Measurements from ENCODE around the gene KIAA0232. TPM values are rescaled to one million over a fixed set of nuclear protein-coding genes. Genes with fewer than 3 reads are reported as not detected.
A peak's percentile ranks its signal among the peaks of the same experiment; 100 is the strongest.

KIAA0232 gene
- total RNA-seq, 1 donor from 2014 or later, result 15.9 TPM

DNA sequence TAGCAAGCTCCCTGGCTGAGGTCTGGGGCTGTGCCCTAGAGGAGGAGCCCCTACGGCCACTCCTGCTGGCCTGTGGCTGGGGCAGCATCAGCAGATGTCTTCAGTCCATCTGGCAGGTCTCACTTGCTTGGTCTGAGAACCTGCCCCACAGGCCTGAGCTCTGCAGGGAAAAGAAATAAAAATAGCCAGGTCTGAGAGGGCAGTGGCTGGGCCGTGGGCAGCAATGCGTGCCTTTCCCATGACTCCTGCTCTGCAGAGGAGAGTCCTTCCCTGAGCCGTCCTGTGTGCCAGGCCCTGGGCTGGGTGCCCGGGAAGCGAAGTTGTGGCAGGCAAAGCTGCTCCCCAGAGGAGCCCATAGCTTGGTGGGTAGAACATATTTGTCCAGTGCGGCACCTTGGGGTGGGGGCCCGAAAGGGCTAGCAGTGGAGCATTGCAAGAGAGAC, 11.3 kb upstream of the KIAA0232 start:
- Histone ChIP-seq H3K36me3 (no peaks in the 10 kb centered on the region), H3K27me3 (no peaks in the 10 kb centered on the region), H3K9me3 (no peaks in the 10 kb centered on the region), H3K4me1 (peaks cover 9 to 41% of the 10 kb centered on the region in 2 donors), H3K27ac (peak overlapping the region; percentile 83 to 90), H3K4me3 (no peak overlapping the region)
- intact Hi-C loops (cut with DNase I), result loop anchor here (1.0 to 5.0 kb wide), 3 partner anchors 11 to 499 kb away; partner anchors contain the start of gene KIAA0232
- TF ChIP-seq CTCF (IDR thresholded peaks at IDR 0.05), result no peak
- peak; percentile 79 to 96 for DNase-seq (ENCODE audit: low spot score in 2 of 2)

GRCh38 chr4:6772223-6772928, 10.2 kb upstream of the KIAA0232 start:
- no peak for TF ChIP-seq CTCF (IDR thresholded peaks at IDR 0.05)
- Histone ChIP-seq H3K9me3 (no peaks in the 10 kb centered on the region), H3K36me3 (no peaks in the 10 kb centered on the region), H3K27ac (peak overlapping the region; percentile 72 to 90), H3K4me3 (no peak overlapping the region), H3K4me1 (peaks cover 9 to 41% of the 10 kb centered on the region in 2 donors), H3K27me3 (no peaks in the 10 kb centered on the region)
- DNase-seq (ENCODE audit: low spot score in 2 of 2), result no peak
- intact Hi-C loops (cut with DNase I), result loop anchor here (5.0 kb wide), 1 partner anchor 500 kb away; no protein-coding TSS in a partner anchor

GRCh38 chr4:6773106-6773505, 9.4 kb upstream of the KIAA0232 start:
- H3K27ac ChIP-seq, result peak overlapping the region in 1 of 2 donors; percentile 23
- TF ChIP-seq CTCF (IDR thresholded peaks at IDR 0.05), result no peak
- no peaks in the 10 kb centered on the region for H3K36me3 ChIP-seq
- H3K4me3 ChIP-seq, result no peak overlapping the region
- intact Hi-C loops (cut with DNase I), result loop anchor here (5.0 kb wide), 1 partner anchor 501 kb away; no protein-coding TSS in a partner anchor
- H3K4me1 ChIP-seq, result peaks cover 9 to 34% of the 10 kb centered on the region in 2 donors
- no peaks in the 10 kb centered on the region for H3K27me3 ChIP-seq
- no peak for DNase-seq (ENCODE audit: low spot score in 2 of 2)
- no peaks in the 10 kb centered on the region for H3K9me3 ChIP-seq

DNA sequence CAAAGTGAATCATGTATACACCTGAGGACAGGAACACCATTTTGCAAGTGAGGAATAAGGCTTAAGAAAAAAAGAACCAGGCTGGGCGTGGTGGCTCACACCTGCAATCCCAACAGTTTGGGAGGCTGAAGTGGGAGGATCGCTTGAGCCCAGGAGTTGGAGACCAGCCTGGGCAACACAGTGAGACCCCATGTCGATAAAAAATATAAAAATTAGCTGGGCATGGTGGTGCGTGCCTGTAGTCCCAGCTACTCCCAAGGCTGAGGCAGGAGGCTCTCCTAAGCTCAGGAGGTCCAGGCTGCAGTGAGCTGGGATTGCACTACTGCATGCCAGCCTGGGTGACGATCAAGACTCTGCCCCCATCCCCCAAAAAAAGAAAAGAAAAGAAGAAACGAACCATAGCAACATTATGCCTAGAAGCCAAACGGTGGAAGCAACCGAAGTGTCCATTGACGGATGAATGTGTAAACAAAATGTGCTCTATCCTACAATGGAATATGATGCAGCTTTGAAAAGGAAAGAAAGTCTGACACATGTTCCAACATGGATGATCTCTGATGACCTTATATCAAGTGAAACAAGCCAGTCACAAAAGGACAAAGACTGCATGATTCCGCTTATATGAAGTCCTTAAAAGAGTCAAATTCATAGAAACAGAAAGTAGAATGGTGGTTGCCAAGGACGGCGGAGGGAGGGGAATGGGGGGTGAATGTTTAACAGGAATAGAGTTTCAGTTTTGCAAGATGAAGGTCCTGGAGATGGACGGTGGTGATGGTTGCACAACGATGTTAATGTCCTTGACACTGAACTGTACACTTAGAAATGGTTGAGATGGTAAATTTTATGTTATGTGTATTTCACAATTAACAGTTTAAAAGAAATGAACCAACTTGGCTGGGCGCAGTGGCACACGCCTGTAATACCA, 8.6 kb upstream of the KIAA0232 start:
- Histone ChIP-seq H3K36me3 (no peaks in the 10 kb centered on the region), H3K27ac (peak overlapping the region in 1 of 2 donors; percentile 23), H3K9me3 (no peaks in the 10 kb centered on the region), H3K4me1 (peaks cover 6 to 26% of the 10 kb centered on the region in 2 donors), H3K27me3 (no peaks in the 10 kb centered on the region), H3K4me3 (no peak overlapping the region)
- no peak for DNase-seq (ENCODE audit: low spot score in 2 of 2)
- intact Hi-C loops (cut with DNase I), result loop anchor here (5.0 kb wide), 1 partner anchor 502 kb away; no protein-coding TSS in a partner anchor
- TF ChIP-seq CTCF (IDR thresholded peaks at IDR 0.05), result no peak

- no peaks in the 10 kb centered on the region for H3K9me3 ChIP-seq
- intact Hi-C loops (cut with DNase I), result no loop called here
- no peak for TF ChIP-seq CTCF (IDR thresholded peaks at IDR 0.05)
- no peaks in the 10 kb centered on the region for H3K36me3 ChIP-seq
- no peak overlapping the region for H3K27ac ChIP-seq
- H3K4me1 ChIP-seq, result peaks cover 3 to 21% of the 10 kb centered on the region in 2 donors
- H3K27me3 ChIP-seq, result no peaks in the 10 kb centered on the region
- no peak for DNase-seq (ENCODE audit: low spot score in 2 of 2)
- H3K4me3 ChIP-seq, result no peak overlapping the region
Measured at GRCh38 chr4:6775746-6776145, 6.8 kb upstream of the KIAA0232 start.
